GM12892 (cell line): ENCODE measurements around the gene HLF.

Experiments
- POLR2A ChIP-seq: IDR thresholded peaks from 2 replicates; pipeline ENCODE4 v1.6.1; 2011; ENCODE audit warnings: low read depth, low read length, control low read depth
- TAF1 ChIP-seq: IDR thresholded peaks from 2 replicates; pipeline ENCODE4 v1.6.1; 2011; ENCODE audit warnings: low read depth, mild to moderate bottlenecking, control low read depth, low read length, borderline replicate concordance

DNA sequence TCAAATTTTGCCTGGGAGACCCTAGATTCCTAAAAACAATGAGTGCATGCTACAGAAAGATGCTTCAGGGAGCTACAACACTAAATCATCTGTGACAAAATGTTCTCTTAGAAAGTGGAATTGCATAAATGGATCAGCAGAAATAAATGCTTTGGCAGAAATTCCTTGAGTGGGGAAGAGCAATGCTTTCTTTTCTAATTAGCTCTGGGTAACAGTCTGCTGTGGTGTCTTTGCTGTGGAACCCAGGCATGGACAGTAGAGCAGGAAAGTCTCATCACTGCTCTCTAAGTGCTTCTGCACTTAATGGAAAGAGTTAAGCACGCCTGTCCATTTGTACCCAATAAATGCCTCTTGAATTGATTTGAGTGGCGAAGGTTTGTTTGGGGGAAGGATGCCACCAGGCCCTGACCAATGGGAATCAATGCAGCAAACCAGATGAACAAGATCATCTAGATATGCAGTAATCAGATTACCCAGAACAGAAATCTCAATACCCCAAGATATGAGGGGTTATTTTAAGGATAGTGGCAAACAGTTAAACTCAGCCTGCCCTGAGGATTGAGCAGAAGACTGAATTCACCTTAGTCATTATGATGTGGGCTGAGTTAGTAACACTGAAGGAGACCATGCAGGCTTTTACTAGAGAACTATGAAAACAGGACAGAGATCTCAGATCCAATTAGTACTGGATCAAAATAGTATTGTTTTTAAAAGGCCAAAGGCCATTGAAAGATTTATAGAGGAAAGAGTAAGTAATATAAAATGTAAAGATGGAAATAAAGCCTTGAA lies 13.6 kb downstream of the HLF start:
- TF ChIP-seq POLR2A (no peak), TAF1 (no peak)
